Right renal pelvis (tissue), 4 donors: Measurements from ENCODE around the gene ANKRD34C. TPM values are rescaled to one million over a fixed set of nuclear protein-coding genes. Genes with fewer than 3 reads are reported as not detected.
A peak's percentile ranks its signal among the peaks of the same experiment; 100 is the strongest.
"Not testable (repeated sequence)": the region's sequence is repeated elsewhere in the genome, so short reads cannot be mapped to it uniquely, and the experiment has no call there.

ENCODE experiments used
- DNase-seq, 4 donors: peaks; one replicate each; pipeline ENCODE4 v3.0.0-alpha.2; 2013; ENCODE audit warnings: low read depth in 4 of 4, low spot score in 3 of 4, missing footprints in 1 of 4
- polyA plus RNA-seq, 4 donors: library from polyadenylated mRNA; unstranded; fragments of 120-200 nt; gene quantifications; one replicate each; pipeline ENCODE4 v1.2.1, GENCODE V29; 2013; ENCODE audit not compliant: insufficient read length in 4 of 4

ANKRD34C gene
- polyA plus RNA-seq, 4 donors: 0.08 to 0.15 (median 0.09) TPM

- peak; percentile 56 to 67 (median 65) for DNase-seq
Observed at GRCh38 chr15:79310985-79311900, 28.7 kb downstream of the ANKRD34C start, which contains the start of gene TMED3. Gene TMED3, plus strand, starts transcription at chr15:79311112. Its CDS starts 138 bp downstream, at chr15:79311250.

- no peak for DNase-seq
Observed at GRCh38 chr15:79311901-79312553, 29.5 kb downstream of the ANKRD34C start.

- no peak for DNase-seq
Observed at GRCh38 chr15:79314186-79314585, 31.7 kb downstream of the ANKRD34C start.

GRCh38 chr15:79314811-79315210 lies 32.3 kb downstream of the ANKRD34C start:
- DNase-seq: no peak

- no peak for DNase-seq
Observed at GRCh38 chr15:79315623-79316328, 33.3 kb downstream of the ANKRD34C start.

- no peak for DNase-seq
Observed at GRCh38 chr15:79316864-79317263, 34.3 kb downstream of the ANKRD34C start.

GRCh38 chr15:79319973-79320372 lies 37.5 kb downstream of the ANKRD34C start:
- not testable (repeated sequence) for DNase-seq

GRCh38 chr15:79321876-79322275 lies 39.4 kb downstream of the ANKRD34C start:
- DNase-seq: no peak

GRCh38 chr15:79322306-79322705 lies 39.8 kb downstream of the ANKRD34C start:
- no peak for DNase-seq

- DNase-seq: no peak
Observed at GRCh38 chr15:79322945-79323344, 40.4 kb downstream of the ANKRD34C start.

GRCh38 chr15:79329171-79329611 lies 46.7 kb downstream of the ANKRD34C start:
- no peak for DNase-seq

Other genes with a start within 250 kb of the ANKRD34C start
- gene RASGRF1, start 191.9 kb upstream of the ANKRD34C start, polyA plus RNA-seq: under 1 TPM; 0.19 to 0.44 (median 0.40) TPM
- gene TMED3, start 28.4 kb downstream of the ANKRD34C start, polyA plus RNA-seq: 10 to 100 TPM; 62.6 to 71.5 (median 67.0) TPM
- 1 to 10 TPM in 3 of 4 donors, under 1 TPM in 1; 0.97 to 1.4 (median 1.1) TPM for gene MINAR1, start 149.6 kb downstream of the ANKRD34C start, polyA plus RNA-seq